Choroid plexus epithelial cell (primary cell): ENCODE results near the gene GUCY2C.
A peak's percentile ranks its signal among the peaks of the same experiment; 100 is the strongest.

Source experiments
- DNase-seq: peaks from one replicate; pipeline ENCODE4 v3.0.0-alpha.2; 2010; ENCODE audit warnings: low read depth
- H3K4me3 ChIP-seq: 2 replicates; pipeline ENCODE4 v1.5.1; 2011; ENCODE audit warnings: low read depth, mild to moderate bottlenecking, control low read depth, low read length, moderate library complexity
- TF ChIP-seq, protein P1 (sequence below): conservative IDR thresholded peaks from 2 replicates; pipeline ENCODE4 v1.5.1; 2011; ENCODE audit warnings: low read depth, mild to moderate bottlenecking, control low read depth, inconsistent platforms, low read length, moderate library complexity

GUCY2C gene

DNA sequence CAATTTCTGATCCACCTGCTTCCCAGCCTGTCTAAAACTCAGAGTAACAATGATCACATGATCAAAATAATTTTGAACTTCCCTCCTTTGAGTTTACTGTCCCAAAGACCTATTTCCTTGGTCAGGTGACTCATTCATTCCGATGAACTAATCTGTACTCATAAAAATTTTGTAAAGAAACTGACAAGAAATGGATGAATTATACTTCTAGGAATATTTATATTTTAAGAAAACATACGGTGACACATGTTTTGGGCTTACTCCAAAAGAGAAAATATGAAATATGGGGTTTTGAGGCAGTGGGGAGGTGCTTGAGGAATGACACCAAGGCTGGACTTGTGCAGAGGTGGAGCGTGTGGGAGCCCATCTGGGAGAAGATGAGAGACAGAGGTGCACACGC, 42.0 kb downstream of the GUCY2C start:
- no peak for DNase-seq
- TF ChIP-seq, protein P1, sequence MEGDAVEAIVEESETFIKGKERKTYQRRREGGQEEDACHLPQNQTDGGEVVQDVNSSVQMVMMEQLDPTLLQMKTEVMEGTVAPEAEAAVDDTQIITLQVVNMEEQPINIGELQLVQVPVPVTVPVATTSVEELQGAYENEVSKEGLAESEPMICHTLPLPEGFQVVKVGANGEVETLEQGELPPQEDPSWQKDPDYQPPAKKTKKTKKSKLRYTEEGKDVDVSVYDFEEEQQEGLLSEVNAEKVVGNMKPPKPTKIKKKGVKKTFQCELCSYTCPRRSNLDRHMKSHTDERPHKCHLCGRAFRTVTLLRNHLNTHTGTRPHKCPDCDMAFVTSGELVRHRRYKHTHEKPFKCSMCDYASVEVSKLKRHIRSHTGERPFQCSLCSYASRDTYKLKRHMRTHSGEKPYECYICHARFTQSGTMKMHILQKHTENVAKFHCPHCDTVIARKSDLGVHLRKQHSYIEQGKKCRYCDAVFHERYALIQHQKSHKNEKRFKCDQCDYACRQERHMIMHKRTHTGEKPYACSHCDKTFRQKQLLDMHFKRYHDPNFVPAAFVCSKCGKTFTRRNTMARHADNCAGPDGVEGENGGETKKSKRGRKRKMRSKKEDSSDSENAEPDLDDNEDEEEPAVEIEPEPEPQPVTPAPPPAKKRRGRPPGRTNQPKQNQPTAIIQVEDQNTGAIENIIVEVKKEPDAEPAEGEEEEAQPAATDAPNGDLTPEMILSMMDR = no peak
- H3K4me3 ChIP-seq = no peak overlapping the region

DNA sequence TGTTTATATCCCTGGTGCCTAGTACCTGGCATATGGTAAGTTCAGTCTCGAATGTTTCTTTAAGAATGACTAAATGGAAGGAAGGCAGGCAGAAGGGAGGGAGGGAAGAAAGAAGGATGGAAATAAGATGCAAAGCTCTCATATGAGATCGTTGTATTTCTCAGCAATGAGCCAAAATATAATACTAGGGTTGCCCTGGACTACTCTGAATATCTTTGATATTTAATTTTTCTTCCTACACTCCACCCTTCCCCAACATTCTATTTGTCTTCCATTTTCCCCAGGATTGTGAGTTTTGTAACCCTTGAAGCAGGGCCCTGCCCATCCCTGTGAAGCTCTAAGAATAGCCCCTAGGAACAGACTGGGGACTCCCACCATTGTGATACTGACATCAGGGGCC, 43.9 kb downstream of the GUCY2C start:
- DNase-seq = no peak
- no peak overlapping the region for H3K4me3 ChIP-seq
- TF ChIP-seq, protein P1 = no peak

DNA sequence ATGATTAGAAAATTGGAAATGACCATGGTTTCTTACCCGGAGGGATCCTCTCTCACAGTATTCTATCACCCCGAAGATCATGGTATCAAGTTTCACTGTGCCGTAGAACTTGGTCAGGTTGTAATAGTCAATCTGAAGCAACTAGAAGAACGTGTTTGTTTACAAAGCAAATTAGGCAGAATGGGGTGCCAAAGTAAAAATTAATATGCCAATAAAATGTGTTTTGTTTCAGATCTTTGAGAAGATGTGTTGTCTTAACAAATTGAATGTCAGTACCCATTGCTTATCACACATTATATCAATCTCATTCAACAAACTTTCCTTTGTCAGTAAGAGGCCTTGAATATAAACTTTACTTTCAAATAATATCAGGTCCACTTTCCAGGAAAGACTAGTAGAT, 45.0 kb downstream of the GUCY2C start:
- no peak overlapping the region for H3K4me3 ChIP-seq
- TF ChIP-seq, protein P1 = no peak
- no peak for DNase-seq

DNA sequence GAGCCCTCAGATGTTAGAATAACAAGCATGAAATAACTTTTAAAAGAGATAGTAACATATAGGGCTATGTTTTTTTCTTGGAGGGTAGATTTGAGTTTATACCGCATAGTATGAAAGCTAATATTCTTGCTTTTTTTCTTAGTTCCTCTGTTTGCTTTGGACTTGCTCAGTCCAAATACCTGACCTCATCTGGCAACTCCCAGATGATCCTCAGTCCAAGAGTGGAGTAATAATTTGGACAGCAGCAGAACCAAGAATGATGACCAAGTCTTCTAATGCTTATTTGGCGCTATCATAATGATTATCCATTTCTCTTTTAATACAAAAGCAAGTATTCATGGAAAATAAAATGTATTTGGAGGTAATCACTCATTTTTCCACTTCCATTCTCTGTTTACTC, 45.6 kb downstream of the GUCY2C start:
- TF ChIP-seq, protein P1 = no peak
- no peak overlapping the region for H3K4me3 ChIP-seq
- no peak for DNase-seq

DNA sequence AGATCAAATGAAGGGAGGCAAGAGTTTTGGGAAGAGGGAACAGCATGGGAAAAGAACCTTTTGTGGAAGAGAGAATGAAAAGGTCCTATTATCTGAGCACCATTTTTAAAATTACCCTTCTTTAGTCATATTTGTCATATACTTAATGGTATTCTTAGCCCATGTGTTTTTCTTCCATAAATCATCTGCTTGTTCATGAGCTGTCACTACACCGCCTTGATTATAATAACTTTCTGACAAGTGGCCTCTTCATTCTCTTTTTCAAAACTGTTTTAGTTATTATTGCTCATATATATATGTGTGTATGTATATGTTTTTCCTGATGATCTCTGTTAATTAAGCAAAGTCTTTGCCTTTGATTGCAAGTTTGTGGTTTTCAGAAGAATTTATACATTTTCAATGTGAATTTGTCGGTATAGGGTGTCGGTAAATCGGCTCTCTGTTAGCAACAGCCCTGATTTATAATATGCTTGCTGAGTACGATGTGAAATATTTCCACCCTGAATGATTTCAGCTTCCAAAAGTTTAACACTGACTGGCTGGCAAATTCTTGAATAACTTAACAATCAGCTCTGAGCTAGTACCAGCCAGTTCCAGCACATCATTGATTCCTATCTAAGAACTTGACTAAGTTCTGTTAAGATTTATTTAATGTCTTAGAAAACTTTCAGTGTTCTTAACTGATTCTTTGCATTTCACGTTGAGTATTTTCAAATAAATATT, 49.2 kb downstream of the GUCY2C start:
- TF ChIP-seq, protein P1 = no peak
- H3K4me3 ChIP-seq = no peak overlapping the region
- no peak for DNase-seq

DNA sequence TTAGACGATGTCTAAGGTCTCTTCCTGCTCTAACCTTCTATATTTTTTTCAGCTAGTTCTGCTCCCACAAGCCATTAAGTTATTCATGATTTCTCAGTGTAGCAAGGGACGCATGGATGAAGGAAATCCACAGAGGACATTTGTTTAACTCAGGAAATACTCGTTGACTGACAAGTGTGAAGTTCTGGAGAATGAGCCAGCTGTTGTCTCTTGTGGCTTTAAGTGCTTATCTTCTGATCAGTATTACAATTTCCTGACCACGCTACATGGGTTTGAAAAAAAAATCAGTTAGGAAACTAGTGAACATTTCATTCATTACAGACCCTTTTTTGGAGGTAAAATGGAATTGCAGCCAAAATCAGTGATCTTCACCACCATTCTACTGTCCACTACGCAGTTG, 53.1 kb downstream of the GUCY2C start:
- DNase-seq = peak; percentile 1
- TF ChIP-seq, protein P1 = no peak
- no peak overlapping the region for H3K4me3 ChIP-seq

DNA sequence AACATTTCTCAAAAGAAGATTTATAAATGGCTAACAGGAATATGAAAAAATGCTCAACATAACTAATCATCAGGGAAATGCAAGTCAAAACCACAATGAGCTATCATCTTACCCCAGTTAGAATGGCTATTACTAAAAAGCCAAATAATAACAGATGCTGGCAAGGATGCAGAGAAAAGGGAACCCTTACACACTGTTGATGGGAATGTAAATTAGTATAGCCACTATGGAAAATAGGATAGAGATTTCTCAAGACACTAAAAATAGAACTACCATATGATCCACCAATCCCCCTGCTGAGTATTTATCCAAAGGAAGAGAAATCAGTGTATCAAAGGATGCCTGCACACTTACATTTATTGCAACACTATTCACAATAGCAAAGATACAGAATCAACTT, 58.3 kb downstream of the GUCY2C start:
- H3K4me3 ChIP-seq = no peak overlapping the region
- TF ChIP-seq, protein P1 = no peak
- DNase-seq = no peak
